HUES48 (cell line): ENCODE data around the gene ZNF668.
A peak's percentile ranks its signal among the peaks of the same experiment; 100 is the strongest.

Source experiments
- H3K27ac ChIP-seq: one replicate; pipeline ENCODE4 v1.7.0; 2013; ENCODE audit warnings: low read depth, low read length, inconsistent platforms
- H3K27me3 ChIP-seq: 2 replicates; pipeline ENCODE4 v1.6.1; 2013; ENCODE audit warnings: mild to moderate bottlenecking, low read length; ENCODE audit not compliant: control insufficient read depth, insufficient read depth
- H3K36me3 ChIP-seq: 2 replicates; pipeline ENCODE4 v1.6.1; 2013; ENCODE audit warnings: low read length; ENCODE audit not compliant: control insufficient read depth, insufficient read depth
- H3K4me1 ChIP-seq: 2 replicates; pipeline ENCODE4 v1.6.1; 2013; ENCODE audit warnings: mild to moderate bottlenecking, low read length; ENCODE audit not compliant: control insufficient read depth, insufficient read depth
- H3K4me3 ChIP-seq: 2 replicates; pipeline ENCODE4 v1.5.1; 2013; ENCODE audit warnings: mild to moderate bottlenecking, low read depth, low read length
- H3K9ac ChIP-seq: 2 replicates; pipeline ENCODE4 v1.6.1; 2013; ENCODE audit warnings: mild to moderate bottlenecking, low read depth, low read length, moderate library complexity
- H3K9me3 ChIP-seq: 2 replicates; pipeline ENCODE4 v1.6.1; 2013; ENCODE audit warnings: low read length; ENCODE audit not compliant: control insufficient read depth, insufficient read depth

The ZNF668 gene

GRCh38 chr16:31085873-31086628 is 12.0 kb upstream of the ZNF668 start:
- Histone ChIP-seq H3K36me3 (peaks cover 34% of the 10 kb centered on the region), H3K4me3 (no peak overlapping the region), H3K4me1 (no peaks in the 10 kb centered on the region), H3K9ac (no peak overlapping the region), H3K9me3 (no peaks in the 10 kb centered on the region), H3K27me3 (no peaks in the 10 kb centered on the region), H3K27ac (no peak overlapping the region)

- H3K36me3 ChIP-seq, result peaks cover 34% of the 10 kb centered on the region
- no peaks in the 10 kb centered on the region for H3K27me3 ChIP-seq
- peak overlapping the region; percentile 11 for H3K27ac ChIP-seq
- no peak overlapping the region for H3K4me3 ChIP-seq
- no peak overlapping the region for H3K9ac ChIP-seq
- no peaks in the 10 kb centered on the region for H3K4me1 ChIP-seq
- H3K9me3 ChIP-seq, result no peaks in the 10 kb centered on the region
Measured at GRCh38 chr16:31085411-31085810, 11.4 kb upstream of the ZNF668 start.

GRCh38 chr16:31084584-31085302 is 10.7 kb upstream of the ZNF668 start:
- Histone ChIP-seq H3K36me3 (peaks cover 36% of the 10 kb centered on the region), H3K9ac (no peak overlapping the region), H3K27me3 (no peaks in the 10 kb centered on the region), H3K9me3 (no peaks in the 10 kb centered on the region), H3K4me3 (no peak overlapping the region), H3K4me1 (no peaks in the 10 kb centered on the region), H3K27ac (no peak overlapping the region)

- Histone ChIP-seq H3K9ac (no peak overlapping the region), H3K36me3 (peaks cover 39% of the 10 kb centered on the region), H3K4me1 (no peaks in the 10 kb centered on the region), H3K27ac (no peak overlapping the region), H3K4me3 (no peak overlapping the region), H3K9me3 (no peaks in the 10 kb centered on the region), H3K27me3 (no peaks in the 10 kb centered on the region)
Measured at GRCh38 chr16:31083981-31084380, 9.9 kb upstream of the ZNF668 start.

- Histone ChIP-seq H3K4me1 (no peaks in the 10 kb centered on the region), H3K4me3 (no peak overlapping the region), H3K27me3 (no peaks in the 10 kb centered on the region), H3K27ac (no peak overlapping the region), H3K9ac (no peak overlapping the region), H3K36me3 (peaks cover 40% of the 10 kb centered on the region), H3K9me3 (no peaks in the 10 kb centered on the region)
Measured at GRCh38 chr16:31083556-31083955, 9.5 kb upstream of the ZNF668 start.

GRCh38 chr16:31083081-31083480 is 9.0 kb upstream of the ZNF668 start:
- no peaks in the 10 kb centered on the region for H3K27me3 ChIP-seq
- H3K27ac ChIP-seq, result no peak overlapping the region
- no peak overlapping the region for H3K9ac ChIP-seq
- H3K4me3 ChIP-seq, result no peak overlapping the region
- no peaks in the 10 kb centered on the region for H3K9me3 ChIP-seq
- peaks cover 45% of the 10 kb centered on the region for H3K36me3 ChIP-seq
- no peaks in the 10 kb centered on the region for H3K4me1 ChIP-seq

- H3K36me3 ChIP-seq, result peaks cover 50% of the 10 kb centered on the region
- H3K27me3 ChIP-seq, result no peaks in the 10 kb centered on the region
Measured at GRCh38 chr16:31082368-31083045, 8.5 kb upstream of the ZNF668 start.

GRCh38 chr16:31081428-31082351 is 7.7 kb upstream of the ZNF668 start:
- Histone ChIP-seq H3K4me1 (no peaks in the 10 kb centered on the region), H3K9me3 (no peaks in the 10 kb centered on the region), H3K4me3 (no peak overlapping the region), H3K9ac (no peak overlapping the region), H3K27ac (no peak overlapping the region), H3K27me3 (no peaks in the 10 kb centered on the region), H3K36me3 (peaks cover 59% of the 10 kb centered on the region)

More at GRCh38 chr16:31082368-31083045, 8.5 kb upstream of the ZNF668 start:
- H3K27ac ChIP-seq, result no peak overlapping the region
- H3K4me3 ChIP-seq, result no peak overlapping the region
- no peak overlapping the region for H3K9ac ChIP-seq
- H3K9me3 ChIP-seq, result no peaks in the 10 kb centered on the region
- H3K4me1 ChIP-seq, result no peaks in the 10 kb centered on the region

- Histone ChIP-seq H3K27me3 (no peaks in the 10 kb centered on the region), H3K4me3 (no peak overlapping the region), H3K9me3 (no peaks in the 10 kb centered on the region), H3K9ac (no peak overlapping the region), H3K4me1 (no peaks in the 10 kb centered on the region), H3K36me3 (peaks cover 67% of the 10 kb centered on the region), H3K27ac (no peak overlapping the region)
Measured at GRCh38 chr16:31080756-31081419, 6.8 kb upstream of the ZNF668 start.

GRCh38 chr16:31080035-31080629 is 6.1 kb upstream of the ZNF668 start:
- Histone ChIP-seq H3K9ac (no peak overlapping the region), H3K27me3 (no peaks in the 10 kb centered on the region), H3K4me3 (no peak overlapping the region), H3K27ac (no peak overlapping the region), H3K9me3 (no peaks in the 10 kb centered on the region), H3K4me1 (no peaks in the 10 kb centered on the region), H3K36me3 (peaks cover 69% of the 10 kb centered on the region)
